ENCODE measurements around the gene GJA5. TPM values are rescaled to one million over a fixed set of nuclear protein-coding genes. Genes with fewer than 3 reads are reported as not detected.

GJA5 gene
- total RNA-seq, 1 donor = not detected

- no peak overlapping the region for H3K4me3 ChIP-seq (ENCODE audit: low read depth, low read length)
- DNase-seq (ENCODE audit: low read depth) = no peak
- TF ChIP-seq CTCF (IDR thresholded peaks at IDR 0.05; ENCODE audit: insufficient read depth, low read length) = no peak
Observed at GRCh38 chr1:147748676-147749350, 11.6 kb downstream of the GJA5 start.

GRCh38 chr1:147747966-147748365, 12.4 kb downstream of the GJA5 start:
- DNase-seq (ENCODE audit: low read depth) = no peak
- no peak for TF ChIP-seq CTCF (IDR thresholded peaks at IDR 0.05; ENCODE audit: insufficient read depth, low read length)
- no peak overlapping the region for H3K4me3 ChIP-seq (ENCODE audit: low read depth, low read length)

GRCh38 chr1:147745271-147745670, 15.1 kb downstream of the GJA5 start:
- H3K4me3 ChIP-seq (ENCODE audit: low read depth, low read length) = no peak overlapping the region
- TF ChIP-seq CTCF (IDR thresholded peaks at IDR 0.05; ENCODE audit: insufficient read depth, low read length) = no peak
- no peak for DNase-seq (ENCODE audit: low read depth)

GRCh38 chr1:147741065-147741464, 19.3 kb downstream of the GJA5 start:
- peak; percentile 2 for DNase-seq (ENCODE audit: low read depth)
- no peak for TF ChIP-seq CTCF (IDR thresholded peaks at IDR 0.05; ENCODE audit: insufficient read depth, low read length)
- no peak overlapping the region for H3K4me3 ChIP-seq (ENCODE audit: low read depth, low read length)

- no peak for TF ChIP-seq CTCF (IDR thresholded peaks at IDR 0.05; ENCODE audit: insufficient read depth, low read length)
- H3K4me3 ChIP-seq (ENCODE audit: low read depth, low read length) = no peak overlapping the region
- DNase-seq (ENCODE audit: low read depth) = no peak
Observed at GRCh38 chr1:147740391-147740790, 20.0 kb downstream of the GJA5 start.

GRCh38 chr1:147738739-147739476, 21.5 kb downstream of the GJA5 start:
- no peak for DNase-seq (ENCODE audit: low read depth)

More at GRCh38 chr1:147738739-147739476, 21.5 kb downstream of the GJA5 start:
- no peak overlapping the region for H3K4me3 ChIP-seq (ENCODE audit: low read depth, low read length)
- TF ChIP-seq CTCF (IDR thresholded peaks at IDR 0.05; ENCODE audit: insufficient read depth, low read length) = no peak
